IPS DF 19.7 (cell line): ENCODE results near the gene MAD2L2.

Experiments used
- DNase-seq: peaks from one replicate; pipeline ENCODE4 v3.0.0-alpha.2; 2013; ENCODE audit warnings: low read depth, low spot score

MAD2L2 gene

GRCh38 chr1:11629184-11630016 lies 51.5 kb downstream of the MAD2L2 start:
- DNase-seq, result no peak

GRCh38 chr1:11628767-11629166 lies 52.2 kb downstream of the MAD2L2 start:
- DNase-seq, result no peak

- DNase-seq, result no peak
Measured at GRCh38 chr1:11626551-11626950, 54.4 kb downstream of the MAD2L2 start.
